IPS-20b (cell line): ENCODE results near the gene TLX1.

ENCODE experiments used
- H3K27ac ChIP-seq: one replicate; pipeline ENCODE4 v1.5.1; 2013; ENCODE audit warnings: low read length
- H3K27me3 ChIP-seq: 2 replicates; pipeline ENCODE4 v1.6.1; 2013; ENCODE audit warnings: mild to moderate bottlenecking, low read length, inconsistent platforms; ENCODE audit not compliant: insufficient read depth
- H3K36me3 ChIP-seq: 2 replicates; pipeline ENCODE4 v1.6.1; 2013; ENCODE audit warnings: low read depth, mild to moderate bottlenecking, inconsistent platforms, low read length, moderate library complexity; ENCODE audit not compliant: insufficient read depth
- H3K4me1 ChIP-seq: 2 replicates; pipeline ENCODE4 v1.6.1; 2013; ENCODE audit warnings: mild to moderate bottlenecking, control low read depth, inconsistent platforms, low read length, moderate library complexity; ENCODE audit not compliant: insufficient read depth
- H3K4me3 ChIP-seq: 2 replicates; pipeline ENCODE4 v1.5.1; 2013; ENCODE audit warnings: mild to moderate bottlenecking, low read length, inconsistent platforms
- H3K9ac ChIP-seq: 2 replicates; pipeline ENCODE4 v1.6.1; 2013; ENCODE audit warnings: low read depth, mild to moderate bottlenecking, inconsistent platforms, low read length, moderate library complexity
- H3K9me3 ChIP-seq: 2 replicates; pipeline ENCODE4 v1.6.1; 2013; ENCODE audit warnings: mild to moderate bottlenecking, low read depth, low read length, inconsistent platforms; ENCODE audit not compliant: insufficient read depth

The TLX1 gene

DNA sequence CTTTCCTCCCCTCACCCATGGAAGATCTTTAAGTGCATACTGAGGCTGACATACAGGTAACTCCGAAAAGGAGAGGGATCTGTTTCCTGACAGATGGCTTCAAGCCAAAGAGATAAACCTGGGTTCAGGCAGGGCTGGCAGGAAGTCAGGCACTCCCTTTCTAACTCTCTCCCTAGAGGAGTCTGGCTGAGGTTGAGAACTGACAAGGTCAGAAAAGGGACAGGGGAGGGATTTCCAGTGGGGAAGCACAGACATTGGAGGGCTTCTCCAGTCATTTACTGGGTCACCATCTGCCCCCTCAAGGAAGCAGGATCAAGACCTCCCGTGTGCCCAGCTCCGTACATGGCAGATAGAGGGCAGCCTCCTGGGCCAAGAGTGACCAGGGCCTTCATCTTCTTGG, 31.6 kb downstream of the TLX1 start:
- H3K27me3 ChIP-seq: peaks cover 48% of the 10 kb centered on the region
- 0 out of 2 replicates have a peak, but pooled peaks cover 7% of the 10 kb centered on the region for H3K4me1 ChIP-seq
- H3K4me3 ChIP-seq: no peak overlapping the region
- no peaks in the 10 kb centered on the region for H3K36me3 ChIP-seq
- no peaks in the 10 kb centered on the region for H3K9me3 ChIP-seq
- H3K27ac ChIP-seq: no peak overlapping the region
- H3K9ac ChIP-seq: no peak overlapping the region

DNA sequence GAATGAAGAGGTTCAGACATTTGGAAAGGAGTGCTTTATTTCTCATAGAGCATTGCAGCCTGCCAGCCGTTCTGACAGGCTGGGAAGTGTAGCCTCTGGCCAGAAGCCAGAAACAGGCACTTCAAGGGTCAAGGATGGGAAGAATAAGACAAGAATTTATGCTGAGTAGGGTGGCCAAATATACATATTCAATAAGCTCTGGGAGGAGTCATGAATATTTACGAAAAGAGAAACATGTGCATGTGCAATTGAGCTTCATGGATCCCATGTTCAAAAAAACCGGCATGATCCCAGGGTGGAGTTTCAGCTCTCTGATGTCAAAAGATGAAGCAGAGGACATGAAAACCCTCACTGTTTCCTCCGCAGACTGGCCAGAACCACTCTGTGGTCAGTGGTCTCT, 32.9 kb downstream of the TLX1 start:
- Histone ChIP-seq H3K27me3 (peaks cover 49% of the 10 kb centered on the region), H3K27ac (no peak overlapping the region)

DNA sequence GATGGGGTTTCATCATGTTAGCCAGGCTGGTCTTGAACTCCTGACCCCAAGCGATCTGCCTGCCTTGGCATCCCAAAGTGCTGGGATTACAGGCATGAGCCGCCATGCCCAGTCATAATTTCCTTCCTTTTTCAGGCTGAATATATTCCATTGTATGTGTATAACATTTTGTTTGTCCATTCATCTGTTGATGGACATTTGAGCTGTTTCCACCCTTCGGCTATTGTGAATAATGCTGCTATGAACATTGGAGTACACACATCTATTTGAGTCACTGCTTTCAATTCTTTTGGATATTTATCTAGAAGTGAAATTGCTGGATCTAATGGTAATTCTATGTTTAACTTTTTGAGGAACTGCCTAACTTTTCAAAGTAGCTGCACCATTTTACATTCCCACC, 34.6 kb downstream of the TLX1 start:
- Histone ChIP-seq H3K9ac (no peak overlapping the region), H3K9me3 (no peaks in the 10 kb centered on the region), H3K36me3 (no peaks in the 10 kb centered on the region), H3K27me3 (peaks cover 50% of the 10 kb centered on the region), H3K4me3 (no peak overlapping the region), H3K27ac (no peak overlapping the region), H3K4me1 (0 out of 2 replicates have a peak, but pooled peaks cover 6% of the 10 kb centered on the region)

More for the DNA sequence above, 32.9 kb downstream of the TLX1 start:
- Histone ChIP-seq H3K4me1 (0 out of 2 replicates have a peak, but pooled peaks cover 7% of the 10 kb centered on the region), H3K4me3 (no peak overlapping the region), H3K9me3 (no peaks in the 10 kb centered on the region), H3K36me3 (no peaks in the 10 kb centered on the region), H3K9ac (no peak overlapping the region)

DNA sequence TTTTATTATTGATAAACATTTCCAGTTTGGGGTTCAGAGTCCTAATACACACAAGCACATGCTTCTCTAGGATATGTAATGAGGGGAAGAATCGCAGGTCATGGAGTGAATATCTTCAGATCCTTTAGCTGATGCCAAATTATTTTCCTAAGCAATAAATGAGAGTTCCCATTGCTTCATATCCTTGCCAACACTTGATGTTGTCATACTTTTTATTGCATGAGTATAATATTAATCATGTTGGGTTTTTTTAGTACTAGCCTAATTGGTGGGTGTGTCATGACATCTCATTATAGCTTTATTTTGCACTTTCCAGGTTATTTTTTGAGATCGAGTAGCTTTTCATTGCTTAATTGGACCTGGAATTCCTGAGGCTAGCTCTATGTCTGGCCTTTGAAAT, 35.3 kb downstream of the TLX1 start:
- Histone ChIP-seq H3K27ac (no peak overlapping the region), H3K9ac (no peak overlapping the region), H3K36me3 (no peaks in the 10 kb centered on the region), H3K4me1 (0 out of 2 replicates have a peak, but pooled peaks cover under 1% of the 10 kb centered on the region), H3K4me3 (no peak overlapping the region), H3K9me3 (no peaks in the 10 kb centered on the region), H3K27me3 (peaks cover 43% of the 10 kb centered on the region)

DNA sequence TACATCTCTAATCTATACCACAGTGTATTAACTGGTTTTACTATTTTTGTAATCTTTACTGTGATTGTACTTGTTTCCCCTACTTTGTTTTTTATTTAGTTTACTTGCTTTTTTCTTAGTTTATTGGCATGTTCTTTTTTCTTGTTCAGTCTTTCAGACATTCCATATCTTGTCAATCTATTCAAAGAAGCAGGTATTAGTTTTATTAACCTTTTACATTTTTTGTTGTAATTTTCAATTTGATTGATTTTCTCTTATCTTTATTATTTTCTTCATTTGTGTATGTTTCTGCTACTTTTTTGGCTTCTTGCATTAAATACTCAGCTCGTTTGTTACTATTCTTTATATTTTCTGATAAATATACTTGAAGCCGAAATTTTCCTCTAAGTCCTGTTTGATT, 41.6 kb downstream of the TLX1 start:
- Histone ChIP-seq H3K9ac (no peak overlapping the region), H3K4me3 (no peak overlapping the region), H3K27me3 (peaks cover 15% of the 10 kb centered on the region), H3K4me1 (no peaks in the 10 kb centered on the region), H3K9me3 (no peaks in the 10 kb centered on the region), H3K27ac (no peak overlapping the region), H3K36me3 (no peaks in the 10 kb centered on the region)

DNA sequence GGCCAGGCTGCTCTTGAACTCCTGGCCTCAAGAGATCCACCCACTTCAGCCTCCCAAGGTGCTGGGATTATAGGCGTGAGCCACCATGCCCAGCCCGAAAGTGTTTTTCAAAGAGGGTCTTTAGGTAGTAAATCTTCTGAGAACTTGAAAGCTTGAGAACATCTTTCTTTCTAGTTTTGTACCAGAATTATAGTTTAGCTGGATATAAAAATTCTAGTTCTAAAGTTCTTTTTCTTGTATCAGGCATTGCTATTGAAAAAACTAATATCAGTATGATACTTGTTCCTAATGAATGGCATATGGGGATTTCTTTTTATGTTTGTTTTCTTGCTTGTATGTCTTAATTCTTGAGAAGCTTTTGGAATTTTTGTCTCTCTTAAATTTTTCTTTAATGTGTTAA, 43.2 kb downstream of the TLX1 start:
- Histone ChIP-seq H3K4me3 (no peak overlapping the region), H3K27me3 (peaks cover 1% of the 10 kb centered on the region), H3K36me3 (no peaks in the 10 kb centered on the region), H3K27ac (no peak overlapping the region), H3K9me3 (no peaks in the 10 kb centered on the region), H3K9ac (no peak overlapping the region), H3K4me1 (no peaks in the 10 kb centered on the region)

DNA sequence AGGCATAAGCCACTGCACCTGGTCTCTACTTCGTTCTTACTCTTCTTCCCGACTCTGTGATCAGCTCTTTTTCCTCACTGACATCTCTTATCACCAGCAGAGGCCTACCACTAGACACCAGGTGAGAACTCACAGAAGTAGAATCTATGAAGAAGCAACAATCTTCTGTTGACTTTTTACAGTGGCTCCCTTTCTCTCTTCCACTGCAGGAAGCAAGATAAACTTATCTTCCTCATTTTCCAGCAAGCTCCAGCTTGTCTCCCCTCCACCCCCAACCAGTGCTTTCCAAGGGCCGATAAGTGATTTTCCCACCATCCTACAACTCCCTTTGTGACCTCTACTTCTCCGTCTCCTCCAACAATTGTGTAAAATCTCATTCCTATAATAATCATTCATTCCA, 45.5 kb downstream of the TLX1 start:
- Histone ChIP-seq H3K4me1 (no peaks in the 10 kb centered on the region), H3K27ac (no peak overlapping the region), H3K9ac (no peak overlapping the region), H3K4me3 (no peak overlapping the region), H3K36me3 (no peaks in the 10 kb centered on the region), H3K9me3 (no peaks in the 10 kb centered on the region), H3K27me3 (no peaks in the 10 kb centered on the region; the same call in 1 of the 2 replicates)

DNA sequence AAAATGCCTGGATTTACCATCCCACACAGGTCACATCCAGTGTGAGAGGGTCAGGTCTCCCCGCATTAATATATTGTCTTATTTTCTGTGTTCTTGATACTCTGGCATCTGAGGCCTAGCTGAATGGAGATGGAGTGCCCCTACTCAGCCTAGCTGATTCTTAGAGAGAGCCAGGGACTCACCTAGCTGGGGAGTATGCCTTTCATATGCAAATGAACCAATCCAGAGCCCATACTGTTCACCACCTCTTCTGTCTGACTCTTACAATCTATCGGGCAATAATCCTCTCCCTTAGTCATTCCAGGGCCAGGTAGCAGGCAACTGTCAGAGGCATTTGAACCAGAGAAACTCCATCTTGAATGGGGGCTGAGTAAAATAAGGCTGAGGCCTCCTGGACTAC, 51.8 kb downstream of the TLX1 start:
- H3K9ac ChIP-seq: no peak overlapping the region
- no peak overlapping the region for H3K27ac ChIP-seq
- H3K36me3 ChIP-seq: no peaks in the 10 kb centered on the region
- H3K27me3 ChIP-seq: no peaks in the 10 kb centered on the region
- no peaks in the 10 kb centered on the region for H3K9me3 ChIP-seq
- H3K4me3 ChIP-seq: no peak overlapping the region
- peaks cover 3% of the 10 kb centered on the region; the same call in 1 of the 2 replicates for H3K4me1 ChIP-seq

DNA sequence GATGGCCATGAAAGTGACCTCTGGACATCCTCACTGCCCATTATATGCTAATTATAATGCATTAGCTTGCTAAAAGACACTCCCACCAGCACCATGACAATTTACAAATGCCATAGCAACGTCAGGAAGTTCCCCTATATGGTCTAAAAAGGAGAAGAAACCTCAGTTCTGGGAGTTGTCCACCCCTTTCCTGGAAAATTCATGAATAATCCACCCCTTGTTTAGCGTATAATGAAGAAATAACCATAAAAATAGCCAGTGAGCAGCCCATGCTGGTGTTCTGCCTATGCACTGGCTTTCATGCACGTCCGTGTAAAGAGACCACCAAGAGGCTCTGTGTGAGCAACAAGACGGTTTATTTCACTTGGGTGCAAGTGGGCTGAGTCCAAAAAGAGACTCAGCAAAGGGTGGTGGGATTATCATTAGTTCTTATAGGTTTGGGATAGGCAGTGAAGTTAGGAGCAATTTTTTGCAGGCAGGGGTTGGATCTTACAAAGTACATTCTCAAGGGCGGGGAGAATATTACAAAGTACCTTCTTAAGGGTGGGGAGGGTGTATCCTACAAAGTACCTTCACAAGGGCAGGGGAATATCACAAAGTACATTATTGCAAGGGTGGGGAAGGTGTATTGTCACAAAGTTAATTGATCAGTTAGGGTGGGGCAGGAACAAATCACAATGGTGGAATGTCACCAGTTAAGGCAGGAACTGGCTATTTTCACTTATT, 52.5 kb downstream of the TLX1 start:
- Histone ChIP-seq H3K27me3 (no peaks in the 10 kb centered on the region), H3K4me3 (no peak overlapping the region), H3K9me3 (no peaks in the 10 kb centered on the region), H3K27ac (no peak overlapping the region), H3K9ac (no peak overlapping the region), H3K4me1 (peaks cover 3% of the 10 kb centered on the region; the same call in 1 of the 2 replicates), H3K36me3 (no peaks in the 10 kb centered on the region)
